ENCODE results near the gene THRB. TPM values are rescaled to one million over a fixed set of nuclear protein-coding genes. Genes with fewer than 3 reads are reported as not detected.

Gene THRB
- total RNA-seq, 1 experiment from 2014 or later: 5.8 TPM

DNA sequence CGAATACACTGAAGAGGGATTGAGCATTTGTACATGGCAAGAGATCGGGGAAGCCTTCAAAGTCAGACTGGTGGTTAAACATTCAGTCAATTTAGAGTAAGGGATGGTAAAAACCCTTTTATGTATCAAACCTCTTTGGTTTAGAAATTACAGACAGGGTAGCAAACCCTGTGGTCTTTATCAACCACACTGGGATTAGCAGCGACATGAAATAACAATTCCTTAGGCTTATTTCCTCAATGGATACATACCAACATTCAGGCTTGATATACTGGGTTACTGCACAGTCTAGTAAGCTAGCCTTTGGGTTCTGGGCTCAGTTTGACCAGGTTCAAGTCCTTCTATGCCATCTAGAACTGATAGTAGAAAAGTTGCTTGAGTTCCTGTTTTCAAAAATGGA lies 127.4 kb downstream of the THRB start (continued):
- TF ChIP-seq AR (CRISPR knock-in tag; IDR thresholded peaks at IDR 0.05): no peak
- TF ChIP-seq ZNF121 (CRISPR knock-in tag; IDR thresholded peaks at IDR 0.05): no peak
- TF ChIP-seq NFE2L1 (CRISPR knock-in tag; IDR thresholded peaks at IDR 0.05): no peak
- TF ChIP-seq RORB (CRISPR knock-in tag; IDR thresholded peaks at IDR 0.05): no peak
- TF ChIP-seq JUN (CRISPR knock-in tag; IDR thresholded peaks at IDR 0.05): no peak

DNA sequence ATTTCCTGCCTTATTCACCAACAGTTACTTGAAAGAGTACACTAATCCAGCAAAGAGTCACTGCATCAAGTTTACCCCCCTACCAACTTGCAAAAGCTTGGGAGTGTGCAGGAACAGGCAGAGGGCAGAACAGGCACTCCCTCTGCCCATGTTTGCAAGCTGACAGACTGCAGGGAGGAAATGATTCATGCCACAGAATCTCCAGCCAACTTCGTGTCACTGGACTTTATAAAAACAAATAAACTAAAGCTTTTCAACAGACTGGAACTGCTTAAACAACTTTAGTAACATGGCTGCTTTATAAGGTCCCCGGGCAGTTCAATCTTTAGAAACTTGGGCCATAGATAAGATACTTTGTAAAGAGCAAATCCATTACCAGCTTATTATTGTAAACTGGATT lies 129.5 kb downstream of the THRB start:
- H3K9me3 Mint-ChIP-seq: no peaks in the 10 kb centered on the region
- ChIA-PET POLR2A (no interaction called here), CTCF (no interaction called here)
- H3K27me3 Mint-ChIP-seq (ENCODE audit: low read depth): no peaks in the 10 kb centered on the region
- no peak for TF ChIP-seq NR2C2 (CRISPR knock-in tag; IDR thresholded peaks at IDR 0.05)
- TF ChIP-seq FOXK1 (CRISPR knock-in tag; IDR thresholded peaks at IDR 0.05): no peak
- TF ChIP-seq CREM (CRISPR knock-in tag; IDR thresholded peaks at IDR 0.05): no peak
- TF ChIP-seq, protein P1, sequence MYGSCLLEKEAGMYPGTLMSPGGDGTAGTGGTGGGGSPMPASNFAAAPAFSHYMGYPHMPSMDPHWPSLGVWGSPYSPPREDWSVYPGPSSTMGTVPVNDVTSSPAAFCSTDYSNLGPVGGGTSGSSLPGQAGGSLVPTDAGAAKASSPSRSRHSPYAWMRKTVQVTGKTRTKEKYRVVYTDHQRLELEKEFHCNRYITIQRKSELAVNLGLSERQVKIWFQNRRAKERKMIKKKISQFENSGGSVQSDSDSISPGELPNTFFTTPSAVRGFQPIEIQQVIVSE (CRISPR knock-in tag; IDR thresholded peaks at IDR 0.05; ENCODE audit: borderline replicate concordance): no peak
- no peak for TF ChIP-seq NFYB (CRISPR knock-in tag; conservative IDR thresholded peaks at IDR 0.05; ENCODE audit: low read depth)
- TF ChIP-seq GABPB1 (CRISPR knock-in tag; IDR thresholded peaks at IDR 0.05): no peak
- TF ChIP-seq, protein P2, sequence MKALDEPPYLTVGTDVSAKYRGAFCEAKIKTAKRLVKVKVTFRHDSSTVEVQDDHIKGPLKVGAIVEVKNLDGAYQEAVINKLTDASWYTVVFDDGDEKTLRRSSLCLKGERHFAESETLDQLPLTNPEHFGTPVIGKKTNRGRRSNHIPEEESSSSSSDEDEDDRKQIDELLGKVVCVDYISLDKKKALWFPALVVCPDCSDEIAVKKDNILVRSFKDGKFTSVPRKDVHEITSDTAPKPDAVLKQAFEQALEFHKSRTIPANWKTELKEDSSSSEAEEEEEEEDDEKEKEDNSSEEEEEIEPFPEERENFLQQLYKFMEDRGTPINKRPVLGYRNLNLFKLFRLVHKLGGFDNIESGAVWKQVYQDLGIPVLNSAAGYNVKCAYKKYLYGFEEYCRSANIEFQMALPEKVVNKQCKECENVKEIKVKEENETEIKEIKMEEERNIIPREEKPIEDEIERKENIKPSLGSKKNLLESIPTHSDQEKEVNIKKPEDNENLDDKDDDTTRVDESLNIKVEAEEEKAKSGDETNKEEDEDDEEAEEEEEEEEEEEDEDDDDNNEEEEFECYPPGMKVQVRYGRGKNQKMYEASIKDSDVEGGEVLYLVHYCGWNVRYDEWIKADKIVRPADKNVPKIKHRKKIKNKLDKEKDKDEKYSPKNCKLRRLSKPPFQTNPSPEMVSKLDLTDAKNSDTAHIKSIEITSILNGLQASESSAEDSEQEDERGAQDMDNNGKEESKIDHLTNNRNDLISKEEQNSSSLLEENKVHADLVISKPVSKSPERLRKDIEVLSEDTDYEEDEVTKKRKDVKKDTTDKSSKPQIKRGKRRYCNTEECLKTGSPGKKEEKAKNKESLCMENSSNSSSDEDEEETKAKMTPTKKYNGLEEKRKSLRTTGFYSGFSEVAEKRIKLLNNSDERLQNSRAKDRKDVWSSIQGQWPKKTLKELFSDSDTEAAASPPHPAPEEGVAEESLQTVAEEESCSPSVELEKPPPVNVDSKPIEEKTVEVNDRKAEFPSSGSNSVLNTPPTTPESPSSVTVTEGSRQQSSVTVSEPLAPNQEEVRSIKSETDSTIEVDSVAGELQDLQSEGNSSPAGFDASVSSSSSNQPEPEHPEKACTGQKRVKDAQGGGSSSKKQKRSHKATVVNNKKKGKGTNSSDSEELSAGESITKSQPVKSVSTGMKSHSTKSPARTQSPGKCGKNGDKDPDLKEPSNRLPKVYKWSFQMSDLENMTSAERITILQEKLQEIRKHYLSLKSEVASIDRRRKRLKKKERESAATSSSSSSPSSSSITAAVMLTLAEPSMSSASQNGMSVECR (CRISPR knock-in tag; IDR thresholded peaks at IDR 0.05; ENCODE audit: borderline replicate concordance): no peak
- TF ChIP-seq, protein P3, sequence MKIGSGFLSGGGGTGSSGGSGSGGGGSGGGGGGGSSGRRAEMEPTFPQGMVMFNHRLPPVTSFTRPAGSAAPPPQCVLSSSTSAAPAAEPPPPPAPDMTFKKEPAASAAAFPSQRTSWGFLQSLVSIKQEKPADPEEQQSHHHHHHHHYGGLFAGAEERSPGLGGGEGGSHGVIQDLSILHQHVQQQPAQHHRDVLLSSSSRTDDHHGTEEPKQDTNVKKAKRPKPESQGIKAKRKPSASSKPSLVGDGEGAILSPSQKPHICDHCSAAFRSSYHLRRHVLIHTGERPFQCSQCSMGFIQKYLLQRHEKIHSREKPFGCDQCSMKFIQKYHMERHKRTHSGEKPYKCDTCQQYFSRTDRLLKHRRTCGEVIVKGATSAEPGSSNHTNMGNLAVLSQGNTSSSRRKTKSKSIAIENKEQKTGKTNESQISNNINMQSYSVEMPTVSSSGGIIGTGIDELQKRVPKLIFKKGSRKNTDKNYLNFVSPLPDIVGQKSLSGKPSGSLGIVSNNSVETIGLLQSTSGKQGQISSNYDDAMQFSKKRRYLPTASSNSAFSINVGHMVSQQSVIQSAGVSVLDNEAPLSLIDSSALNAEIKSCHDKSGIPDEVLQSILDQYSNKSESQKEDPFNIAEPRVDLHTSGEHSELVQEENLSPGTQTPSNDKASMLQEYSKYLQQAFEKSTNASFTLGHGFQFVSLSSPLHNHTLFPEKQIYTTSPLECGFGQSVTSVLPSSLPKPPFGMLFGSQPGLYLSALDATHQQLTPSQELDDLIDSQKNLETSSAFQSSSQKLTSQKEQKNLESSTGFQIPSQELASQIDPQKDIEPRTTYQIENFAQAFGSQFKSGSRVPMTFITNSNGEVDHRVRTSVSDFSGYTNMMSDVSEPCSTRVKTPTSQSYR (CRISPR knock-in tag; IDR thresholded peaks at IDR 0.05): no peak
- TF ChIP-seq, protein P4, sequence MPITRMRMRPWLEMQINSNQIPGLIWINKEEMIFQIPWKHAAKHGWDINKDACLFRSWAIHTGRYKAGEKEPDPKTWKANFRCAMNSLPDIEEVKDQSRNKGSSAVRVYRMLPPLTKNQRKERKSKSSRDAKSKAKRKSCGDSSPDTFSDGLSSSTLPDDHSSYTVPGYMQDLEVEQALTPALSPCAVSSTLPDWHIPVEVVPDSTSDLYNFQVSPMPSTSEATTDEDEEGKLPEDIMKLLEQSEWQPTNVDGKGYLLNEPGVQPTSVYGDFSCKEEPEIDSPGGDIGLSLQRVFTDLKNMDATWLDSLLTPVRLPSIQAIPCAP (CRISPR knock-in tag; IDR thresholded peaks at IDR 0.05): no peak
- no peak for TF ChIP-seq HMGA2 (CRISPR knock-in tag; IDR thresholded peaks at IDR 0.05)
- no peak for TF ChIP-seq SMAD3 (CRISPR knock-in tag; IDR thresholded peaks at IDR 0.05; ENCODE audit: borderline replicate concordance)
- TF ChIP-seq, protein P5, sequence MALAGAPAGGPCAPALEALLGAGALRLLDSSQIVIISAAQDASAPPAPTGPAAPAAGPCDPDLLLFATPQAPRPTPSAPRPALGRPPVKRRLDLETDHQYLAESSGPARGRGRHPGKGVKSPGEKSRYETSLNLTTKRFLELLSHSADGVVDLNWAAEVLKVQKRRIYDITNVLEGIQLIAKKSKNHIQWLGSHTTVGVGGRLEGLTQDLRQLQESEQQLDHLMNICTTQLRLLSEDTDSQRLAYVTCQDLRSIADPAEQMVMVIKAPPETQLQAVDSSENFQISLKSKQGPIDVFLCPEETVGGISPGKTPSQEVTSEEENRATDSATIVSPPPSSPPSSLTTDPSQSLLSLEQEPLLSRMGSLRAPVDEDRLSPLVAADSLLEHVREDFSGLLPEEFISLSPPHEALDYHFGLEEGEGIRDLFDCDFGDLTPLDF (CRISPR knock-in tag; IDR thresholded peaks at IDR 0.05): no peak
- TF ChIP-seq ZBTB21 (CRISPR knock-in tag; IDR thresholded peaks at IDR 0.05; ENCODE audit: borderline replicate concordance): no peak
- TF ChIP-seq CREB1 (CRISPR knock-in tag; IDR thresholded peaks at IDR 0.05): no peak
- no peak for ATAC-seq
- H3K36me3 Mint-ChIP-seq: no peaks in the 10 kb centered on the region
- H3K4me3 Mint-ChIP-seq: no peak overlapping the region
- no peak overlapping the region for H3K27ac Mint-ChIP-seq
- no peak for DNase-seq (ENCODE audit: low spot score)
- peaks cover 12% of the 10 kb centered on the region for H3K4me1 Mint-ChIP-seq
